Activated CD4-positive, CD25-positive, alpha-beta regulatory T cell treated with anti-CD3 and anti-CD28 coated beads, Interleukin-2, amount 50 U/mL, for 72 hours (primary cell): ENCODE results near the gene PIGT.
"Not testable (repeated sequence)": the region's sequence is repeated elsewhere in the genome, so short reads cannot be mapped to it uniquely, and the experiment has no call there.

Experiments used
- DNase-seq: peaks from one replicate; pipeline ENCODE4 v3.0.0; 2021

Gene PIGT

GRCh38 chr20:45467172-45467571 is 51.2 kb downstream of the PIGT start:
- no peak for DNase-seq

GRCh38 chr20:45467861-45468260 is 51.9 kb downstream of the PIGT start:
- no peak for DNase-seq

- DNase-seq = no peak
Measured at GRCh38 chr20:45469336-45470261, 53.7 kb downstream of the PIGT start, which contains the start of gene WFDC2. TSS of gene WFDC2 (plus strand) at chr20:45469753. CDS start at chr20:45469782, 29 bp downstream.

GRCh38 chr20:45470262-45470931 is 54.5 kb downstream of the PIGT start:
- no peak for DNase-seq

GRCh38 chr20:45470937-45471336 is 55.0 kb downstream of the PIGT start:
- no peak for DNase-seq

GRCh38 chr20:45472286-45472685 is 56.3 kb downstream of the PIGT start:
- DNase-seq = not testable (repeated sequence)
